Duodenal mucosa (tissue), 2 donors: ENCODE measurements around the gene FGR.

Experiments used
- H3K27ac ChIP-seq: one replicate; pipeline ENCODE4 v1.7.0; 2013; ENCODE audit warnings: low read depth, low read length
- H3K27me3 ChIP-seq, 2 donors: one replicate each; pipeline ENCODE4 v1.7.0; 2013; ENCODE audit warnings: low read length in 2 of 2, control low read depth in 1 of 2; ENCODE audit not compliant: insufficient read depth in 2 of 2, control insufficient read depth in 1 of 2
- H3K36me3 ChIP-seq, 2 donors: one replicate each; pipeline ENCODE4 v1.7.0; 2013; ENCODE audit warnings: low read length in 2 of 2, control low read depth in 1 of 2; ENCODE audit not compliant: insufficient read depth in 2 of 2, control insufficient read depth in 1 of 2
- H3K4me1 ChIP-seq, 2 donors: one replicate each; pipeline ENCODE4 v1.7.0; 2013; ENCODE audit warnings: low read length in 2 of 2, control low read depth in 1 of 2; ENCODE audit not compliant: insufficient read depth in 2 of 2, control insufficient read depth in 1 of 2
- H3K4me3 ChIP-seq, 2 donors: one replicate each; pipeline ENCODE4 v1.7.0; 2013; ENCODE audit warnings: low read length in 2 of 2, low read depth in 1 of 2
- H3K9ac ChIP-seq, 2 donors: one replicate each; pipeline ENCODE4 v1.7.0; 2013; ENCODE audit warnings: low read length in 2 of 2, low read depth in 1 of 2
- H3K9me3 ChIP-seq, 2 donors: one replicate each; pipeline ENCODE4 v1.7.0; 2013; ENCODE audit warnings: low read length in 2 of 2, control low read depth in 1 of 2; ENCODE audit not compliant: control insufficient read depth in 1 of 2

The FGR gene

GRCh38 chr1:27668808-27669723 lies 34.1 kb upstream of the FGR start:
- H3K4me3 ChIP-seq: peak overlapping the region; percentile 63 to 79
- H3K4me1 ChIP-seq: peaks cover 24 to 27% of the 10 kb centered on the region in 2 donors
- H3K36me3 ChIP-seq: no peaks in the 10 kb centered on the region
- no peaks in the 10 kb centered on the region for H3K9me3 ChIP-seq
- peak overlapping the region; percentile 30 to 76 for H3K9ac ChIP-seq
- H3K27ac ChIP-seq: no peak overlapping the region
- no peaks in the 10 kb centered on the region for H3K27me3 ChIP-seq

GRCh38 chr1:27668121-27668807 lies 33.3 kb upstream of the FGR start:
- no peaks in the 10 kb centered on the region for H3K9me3 ChIP-seq
- peaks cover 24 to 27% of the 10 kb centered on the region in 2 donors for H3K4me1 ChIP-seq
- H3K27me3 ChIP-seq: no peaks in the 10 kb centered on the region
- H3K36me3 ChIP-seq: no peaks in the 10 kb centered on the region
- H3K27ac ChIP-seq: no peak overlapping the region
- no peak overlapping the region for H3K4me3 ChIP-seq
- no peak overlapping the region for H3K9ac ChIP-seq

- no peaks in the 10 kb centered on the region for H3K27me3 ChIP-seq
- no peaks in the 10 kb centered on the region for H3K9me3 ChIP-seq
- no peak overlapping the region for H3K27ac ChIP-seq
- H3K4me3 ChIP-seq: no peak overlapping the region
- H3K36me3 ChIP-seq: no peaks in the 10 kb centered on the region
- H3K4me1 ChIP-seq: peaks cover 20 to 24% of the 10 kb centered on the region in 2 donors
- no peak overlapping the region for H3K9ac ChIP-seq
Measured at GRCh38 chr1:27666791-27667254, 31.8 kb upstream of the FGR start.

- H3K36me3 ChIP-seq: no peaks in the 10 kb centered on the region
- H3K9ac ChIP-seq: no peak overlapping the region
- no peaks in the 10 kb centered on the region for H3K27me3 ChIP-seq
- peaks cover 15 to 19% of the 10 kb centered on the region in 2 donors for H3K4me1 ChIP-seq
- H3K4me3 ChIP-seq: no peak overlapping the region
- no peaks in the 10 kb centered on the region for H3K9me3 ChIP-seq
- no peak overlapping the region for H3K27ac ChIP-seq
Measured at GRCh38 chr1:27666294-27666693, 31.3 kb upstream of the FGR start.

- Histone ChIP-seq H3K9me3 (no peaks in the 10 kb centered on the region), H3K27me3 (no peaks in the 10 kb centered on the region), H3K4me3 (no peak overlapping the region), H3K9ac (no peak overlapping the region), H3K27ac (no peak overlapping the region), H3K4me1 (peaks cover 14 to 20% of the 10 kb centered on the region in 2 donors), H3K36me3 (no peaks in the 10 kb centered on the region)
Measured at GRCh38 chr1:27665016-27665651, 30.1 kb upstream of the FGR start.

GRCh38 chr1:27664291-27664690 lies 29.3 kb upstream of the FGR start:
- Histone ChIP-seq H3K27me3 (no peaks in the 10 kb centered on the region), H3K9me3 (no peaks in the 10 kb centered on the region), H3K36me3 (no peaks in the 10 kb centered on the region), H3K4me3 (no peak overlapping the region), H3K4me1 (peaks cover 9 to 14% of the 10 kb centered on the region in 2 donors), H3K27ac (no peak overlapping the region), H3K9ac (no peak overlapping the region)

- Histone ChIP-seq H3K27ac (no peak overlapping the region), H3K9ac (peak overlapping the region in 1 of 2 donors; percentile 54)
Measured at GRCh38 chr1:27662707-27663393, 27.9 kb upstream of the FGR start.

GRCh38 chr1:27662261-27662660 lies 27.3 kb upstream of the FGR start:
- H3K9ac ChIP-seq: no peak overlapping the region
- no peak overlapping the region for H3K27ac ChIP-seq
- no peaks in the 10 kb centered on the region for H3K9me3 ChIP-seq
- H3K36me3 ChIP-seq: no peaks in the 10 kb centered on the region
- H3K4me1 ChIP-seq: peaks cover 6 to 10% of the 10 kb centered on the region in 2 donors
- no peaks in the 10 kb centered on the region for H3K27me3 ChIP-seq
- H3K4me3 ChIP-seq: no peak overlapping the region

More at GRCh38 chr1:27662707-27663393, 27.9 kb upstream of the FGR start:
- H3K4me1 ChIP-seq: peaks cover 6 to 10% of the 10 kb centered on the region in 2 donors
- peak overlapping the region in 1 of 2 donors; percentile 40 for H3K4me3 ChIP-seq
- H3K9me3 ChIP-seq: no peaks in the 10 kb centered on the region
- no peaks in the 10 kb centered on the region for H3K27me3 ChIP-seq
- no peaks in the 10 kb centered on the region for H3K36me3 ChIP-seq

- Histone ChIP-seq H3K9me3 (no peaks in the 10 kb centered on the region), H3K4me3 (no peak overlapping the region), H3K36me3 (no peaks in the 10 kb centered on the region), H3K4me1 (peaks cover 6 to 10% of the 10 kb centered on the region in 2 donors), H3K9ac (no peak overlapping the region), H3K27ac (no peak overlapping the region), H3K27me3 (no peaks in the 10 kb centered on the region)
Measured at GRCh38 chr1:27661412-27662075, 26.6 kb upstream of the FGR start.
